ENCODE results near the gene SACM1L. TPM values are rescaled to one million over a fixed set of nuclear protein-coding genes. Genes with fewer than 3 reads are reported as not detected.

SACM1L gene
- total and polyA plus RNA-seq, 4 donors = 12.2 to 35.5 (median 20.5) TPM

- no peak overlapping the region for H3K27ac ChIP-seq (ENCODE audit: low read depth in 1 of 2, low read length in 2 of 2)
Observed at GRCh38 chr3:45653205-45653604, 36.0 kb upstream of the SACM1L start.

More at GRCh38 chr3:45653205-45653604, 36.0 kb upstream of the SACM1L start:
- Histone ChIP-seq H3K4me3 (ENCODE audit: low read depth in 1 of 3, low read length in 3 of 3) (no peak overlapping the region), H3K9ac (ENCODE audit: low read depth in 1 of 2, low read length in 2 of 2) (no peak overlapping the region), H3K4me1 (ENCODE audit: control insufficient read depth in 4 of 4, insufficient read depth in 4 of 4, low read length in 3 of 4) (peaks cover 0 to 27% (median 14%) of the 10 kb centered on the region in 4 donors), H3K36me3 (ENCODE audit: control insufficient read depth in 4 of 4, insufficient read depth in 3 of 4, low read depth in 1 of 4, low read length in 3 of 4) (no peaks in the 10 kb centered on the region), H3K9me3 (ENCODE audit: control insufficient read depth in 4 of 4, low read length in 3 of 4) (no peaks in the 10 kb centered on the region), H3K27me3 (ENCODE audit: control insufficient read depth in 4 of 4, insufficient read depth in 4 of 4, low read length in 3 of 4) (no peaks in the 10 kb centered on the region)
- TF ChIP-seq SP1 (IDR thresholded peaks at IDR 0.05) (no peak), ZBTB33 (IDR thresholded peaks at IDR 0.05) (no peak), TAF1 (conservative IDR thresholded peaks at IDR 0.05) (no peak), MAX (IDR thresholded peaks at IDR 0.05) (no peak), RXRA (IDR thresholded peaks at IDR 0.05) (no peak), NR2F2 (IDR thresholded peaks at IDR 0.05) (no peak), FOXA2 (IDR thresholded peaks at IDR 0.05) (no peak), RAD21 (IDR thresholded peaks at IDR 0.05) (no peak), REST (IDR thresholded peaks at IDR 0.05) (no peak), HNF4G (IDR thresholded peaks at IDR 0.05) (no peak), EGR1 (IDR thresholded peaks at IDR 0.05; ENCODE audit: low read depth in 2 of 2) (no peak), HNF4A (conservative IDR thresholded peaks at IDR 0.05) (no peak), ATF3 (IDR thresholded peaks at IDR 0.05) (no peak), JUND (IDR thresholded peaks at IDR 0.05) (no peak), CTCF (IDR thresholded peaks at IDR 0.05; ENCODE audit: low read depth, low read length, missing input control) (no peak)
- no peak for DNase-seq (ENCODE audit: low spot score)
- WGBS = 78% methylated on average over 3 of the region's 3 CpGs

Measured in liver (tissue), 9 donors.